Stimulated activated naive CD8-positive, alpha-beta T cell treated with anti-CD3 and anti-CD28 coated beads, Interleukin-15, Interleukin-2, amounts not matched to agents 100 U/mL and 50 U/mL, for 24 hours (primary cell): ENCODE results near the gene ACSS3.
"Not testable (repeated sequence)": the region's sequence is repeated elsewhere in the genome, so short reads cannot be mapped to it uniquely, and the experiment has no call there.

Experiments used
- ATAC-seq: fragments of 150-1000 bp; cut with Tn5 transposase; one replicate; pipeline ENCODE4 v1.10.0; 2021
- DNase-seq: peaks from one replicate; pipeline ENCODE4 v3.0.0; 2021

ACSS3 gene

DNA sequence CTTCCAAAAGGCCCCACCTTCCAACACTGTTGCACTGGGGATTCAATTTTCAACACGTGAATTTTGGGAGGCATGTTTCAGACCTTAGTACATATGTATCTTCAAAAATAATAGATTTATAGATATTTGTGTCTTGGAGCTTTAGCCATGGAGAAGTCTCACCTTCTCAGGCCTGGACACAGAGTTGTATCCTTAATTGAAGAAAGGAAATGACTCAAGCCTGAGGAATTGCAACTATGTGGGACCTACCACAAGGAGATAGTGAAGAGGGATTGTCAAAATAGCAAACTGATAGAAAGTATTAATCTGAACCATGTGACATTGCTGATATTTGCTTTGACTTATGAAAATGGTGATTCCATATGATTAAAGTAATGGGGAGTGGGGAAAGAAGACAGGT, 89.8 kb downstream of the ACSS3 start:
- DNase-seq, result no peak

DNA sequence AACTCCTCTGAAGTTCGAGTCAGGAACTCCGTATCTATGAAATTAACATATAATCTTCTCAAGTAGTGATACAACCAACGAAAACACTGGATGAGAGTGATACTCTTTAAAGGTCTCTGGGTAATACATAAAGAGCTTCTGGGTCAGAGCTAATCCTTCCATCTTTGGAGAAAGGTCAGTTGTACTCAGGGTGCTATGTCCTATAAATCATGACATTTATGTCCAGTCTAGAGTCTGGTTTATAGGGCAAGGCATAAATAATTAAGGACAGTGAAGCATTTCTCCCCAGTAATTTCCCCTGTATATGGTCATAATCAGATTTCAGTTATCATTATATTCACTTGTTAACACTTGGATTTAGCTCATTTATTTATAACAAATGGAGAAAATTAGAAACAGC, 90.6 kb downstream of the ACSS3 start:
- ATAC-seq, result no peak

More for the DNA sequence above, 89.8 kb downstream of the ACSS3 start:
- ATAC-seq, result no peak

DNA sequence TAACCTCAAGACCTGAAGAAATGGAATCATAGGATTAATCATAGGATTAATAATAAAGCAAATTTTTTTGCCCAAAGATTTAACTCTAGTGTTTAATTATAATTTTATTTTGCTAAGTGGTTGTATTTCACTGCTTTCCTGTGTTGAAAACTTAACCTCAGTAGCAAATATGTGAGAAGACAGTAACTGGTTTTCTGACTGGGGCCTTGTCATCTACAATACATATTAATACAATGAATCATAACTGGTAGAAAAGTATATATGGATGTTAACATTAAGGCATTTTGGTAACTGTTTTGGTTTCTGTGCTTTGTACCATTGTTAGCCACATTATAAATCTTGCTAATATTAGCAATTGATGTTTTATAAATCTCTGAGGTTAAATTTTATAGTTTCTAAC, 92.2 kb downstream of the ACSS3 start:
- ATAC-seq (no peak), DNase-seq (no peak)

More for the DNA sequence above, 90.6 kb downstream of the ACSS3 start:
- no peak for DNase-seq

DNA sequence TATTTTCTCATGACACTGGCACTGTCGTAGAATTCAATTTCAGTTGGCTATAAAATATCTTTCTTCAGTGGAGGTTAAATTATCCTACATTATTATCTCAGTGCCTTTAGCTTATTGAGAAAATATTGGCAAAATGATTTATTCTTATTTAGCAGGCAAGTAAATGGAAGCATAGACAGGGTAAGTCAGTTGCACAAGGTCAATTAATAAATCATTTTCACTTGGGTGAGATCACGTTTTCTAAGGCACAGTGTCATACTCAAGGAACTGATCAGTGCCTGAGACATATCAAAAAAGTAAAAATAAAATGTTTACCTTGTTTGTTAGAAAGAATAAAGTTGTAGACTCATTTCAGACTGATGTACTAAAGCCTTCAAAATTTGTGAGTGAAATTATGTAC, 95.0 kb downstream of the ACSS3 start:
- ATAC-seq (no peak), DNase-seq (no peak)

DNA sequence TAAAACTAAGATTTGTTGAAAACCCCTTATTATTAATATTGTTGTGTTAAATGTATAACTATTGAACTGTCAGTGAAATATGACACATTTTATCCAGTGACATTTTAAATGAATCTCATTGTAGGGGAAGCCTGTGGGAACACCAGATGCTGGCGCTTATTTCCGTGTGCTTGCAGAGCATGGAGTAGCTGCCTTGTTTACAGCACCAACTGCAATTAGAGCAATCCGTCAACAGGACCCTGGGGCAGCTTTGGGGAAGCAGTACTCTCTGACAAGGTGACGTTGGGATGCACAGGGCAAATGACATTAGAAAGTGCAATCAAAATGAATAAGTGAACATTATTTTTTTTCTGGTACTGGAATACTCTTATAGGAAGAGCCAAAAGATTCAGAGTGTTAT, 96.8 kb downstream of the ACSS3 start:
- DNase-seq (no peak), ATAC-seq (no peak)

DNA sequence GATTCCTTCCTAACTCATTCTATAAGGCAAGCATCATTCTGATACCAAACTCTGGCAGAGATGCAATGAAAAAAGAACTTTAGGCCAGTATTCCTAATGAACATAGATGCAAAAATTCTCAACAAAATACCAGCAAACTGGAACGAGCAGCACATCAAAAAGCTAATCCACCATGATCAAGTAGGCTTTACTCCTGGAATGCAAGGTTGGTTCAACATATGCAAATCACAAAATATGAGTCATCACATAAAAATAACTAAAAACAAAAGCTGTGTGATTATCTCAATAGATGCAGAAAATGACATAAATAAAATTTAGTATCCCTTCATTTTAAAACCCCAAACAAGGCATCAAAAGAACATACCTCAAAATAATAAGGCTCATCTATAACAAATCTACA, 98.9 kb downstream of the ACSS3 start:
- DNase-seq (no peak), ATAC-seq (no peak)

DNA sequence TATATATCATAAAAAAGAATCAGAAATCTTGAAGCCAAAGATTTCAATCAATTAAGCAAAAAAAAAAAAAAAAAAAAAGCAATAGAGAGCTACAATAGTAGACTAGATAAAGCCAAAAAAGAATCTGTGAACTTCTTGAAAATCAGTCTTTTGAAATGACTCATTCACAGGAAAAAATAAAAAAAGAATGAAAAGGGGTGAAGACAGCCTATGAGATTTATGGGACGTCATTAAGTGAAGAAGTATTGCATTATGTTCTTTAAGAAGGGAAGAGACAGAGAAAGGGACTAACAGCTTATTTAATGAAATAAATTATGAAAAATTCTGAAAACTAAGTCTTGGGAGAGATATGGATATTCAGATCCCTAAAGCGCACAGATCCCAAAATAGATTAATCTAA, 103.8 kb downstream of the ACSS3 start:
- no peak for ATAC-seq
- no peak for DNase-seq

DNA sequence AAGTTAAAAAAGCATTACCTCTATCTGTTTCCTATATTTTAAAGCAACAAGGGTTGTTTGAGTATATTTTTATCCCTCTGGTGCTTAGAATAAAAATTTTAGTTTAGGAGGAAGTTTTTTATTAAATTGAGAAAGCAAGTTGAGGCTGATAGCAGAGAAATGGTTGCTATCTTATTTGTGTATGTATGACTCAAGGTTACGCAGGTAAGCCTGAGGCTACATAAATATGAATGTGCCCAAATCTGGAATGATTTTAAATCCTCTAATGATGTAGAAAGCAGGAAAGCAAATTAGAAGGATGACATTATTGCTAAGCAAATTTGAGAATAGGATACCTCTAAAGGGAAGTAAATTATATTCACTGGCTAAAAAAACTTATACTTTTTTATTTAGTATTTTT, 109.8 kb downstream of the ACSS3 start:
- no peak for ATAC-seq
- no peak for DNase-seq

DNA sequence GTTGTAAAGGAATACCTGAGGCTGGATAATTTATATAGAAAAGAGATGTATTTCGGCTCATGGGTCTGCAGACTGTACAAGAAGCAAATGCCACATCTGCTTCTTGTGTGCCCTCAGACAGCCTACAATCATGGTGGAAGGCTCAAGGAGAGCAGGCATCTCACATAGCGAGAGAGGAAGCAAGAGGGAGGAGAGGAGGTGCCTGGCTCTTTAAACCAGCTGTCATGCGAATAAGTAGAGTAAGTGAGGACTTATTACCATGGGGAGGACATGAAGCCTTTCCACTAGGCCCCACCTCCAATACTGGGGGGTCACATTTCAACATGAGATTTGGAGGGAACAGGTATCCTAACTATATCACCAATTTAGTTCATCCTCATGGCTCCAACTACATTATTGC, 118.7 kb downstream of the ACSS3 start:
- DNase-seq (no peak), ATAC-seq (no peak)

DNA sequence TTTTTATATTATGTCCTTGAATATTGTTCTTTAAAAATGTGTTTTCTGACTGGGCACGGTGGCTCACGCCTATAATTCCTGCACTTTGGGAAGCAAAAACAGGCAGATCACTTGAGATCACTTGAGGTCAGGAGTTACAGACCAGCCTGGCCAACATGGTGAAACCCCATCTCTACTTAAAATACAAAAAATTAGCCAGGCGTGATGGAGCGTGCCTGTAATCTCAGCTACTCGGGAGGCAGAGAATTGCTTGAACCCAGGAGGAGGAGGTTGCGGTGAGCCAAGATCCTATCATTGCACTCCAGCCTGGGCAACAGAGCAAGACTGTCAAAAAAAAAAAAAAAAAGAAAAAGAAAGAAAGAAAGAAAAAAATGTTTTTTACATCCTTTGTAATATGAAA, 122.7 kb downstream of the ACSS3 start:
- not testable (repeated sequence) for ATAC-seq, DNase-seq

DNA sequence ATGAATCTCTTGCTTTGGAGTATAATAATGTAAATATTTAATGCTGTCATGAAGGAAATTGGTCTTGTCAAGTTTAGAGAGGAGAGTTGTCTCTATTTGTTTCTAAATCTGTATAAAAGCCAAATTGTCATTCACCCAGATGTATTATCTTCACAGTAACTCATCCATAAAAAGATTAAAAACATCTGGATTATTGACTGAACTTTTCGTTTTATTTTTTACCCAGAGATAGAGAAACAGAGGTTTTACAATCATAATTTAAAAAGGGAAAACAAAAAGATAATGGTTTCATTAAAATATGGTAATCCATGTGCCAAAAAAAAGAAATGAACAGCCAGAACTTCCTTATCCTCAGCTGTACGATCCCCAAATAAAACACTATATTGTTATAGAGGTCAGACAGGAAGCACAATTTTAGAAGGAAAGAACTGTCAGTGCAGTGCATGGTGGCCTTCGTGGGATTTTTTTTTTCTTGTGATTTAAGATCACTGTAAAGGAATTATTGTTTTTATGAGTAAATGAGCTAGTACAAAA, 125.9 kb downstream of the ACSS3 start:
- no peak for ATAC-seq

DNA sequence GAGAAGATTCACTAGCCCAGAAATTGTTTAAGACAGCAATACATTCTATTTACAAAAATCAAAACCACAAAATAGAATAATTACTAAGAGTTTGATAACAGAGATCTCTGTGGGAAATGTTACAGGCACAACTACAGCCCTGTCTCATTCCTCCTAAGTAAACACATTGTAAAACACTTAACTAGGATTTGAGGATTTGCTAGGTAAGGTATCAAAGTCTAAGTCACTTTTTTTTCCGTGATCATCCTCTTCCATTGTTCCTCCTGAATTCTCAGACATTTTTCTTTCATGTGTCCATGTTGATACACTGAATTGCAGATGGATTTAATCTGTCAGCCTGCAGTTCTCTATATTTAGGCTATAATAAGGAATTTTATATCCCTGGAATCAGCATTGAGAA, 127.5 kb downstream of the ACSS3 start:
- ATAC-seq (no peak), DNase-seq (no peak)

More for the DNA sequence above, 125.9 kb downstream of the ACSS3 start:
- DNase-seq, result no peak

DNA sequence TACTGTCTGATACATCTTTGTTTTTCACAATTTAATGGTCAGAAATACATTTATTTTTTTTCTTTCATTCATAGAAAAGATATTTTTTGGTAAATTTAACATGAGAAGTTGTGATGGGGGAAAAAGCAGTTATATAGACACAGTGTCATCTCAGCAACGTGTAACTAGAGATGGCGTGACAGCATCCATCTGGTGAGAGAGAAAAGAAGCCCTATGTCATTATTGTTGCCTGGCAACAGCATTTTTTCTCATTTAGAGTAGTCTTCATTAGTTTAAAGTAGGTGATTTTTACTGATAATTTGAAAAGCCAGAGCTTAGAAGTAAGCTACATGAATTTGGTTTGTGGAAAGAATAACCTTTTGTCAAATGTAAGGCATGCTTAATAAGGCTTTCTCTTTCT, 128.6 kb downstream of the ACSS3 start:
- DNase-seq (no peak), ATAC-seq (no peak)

DNA sequence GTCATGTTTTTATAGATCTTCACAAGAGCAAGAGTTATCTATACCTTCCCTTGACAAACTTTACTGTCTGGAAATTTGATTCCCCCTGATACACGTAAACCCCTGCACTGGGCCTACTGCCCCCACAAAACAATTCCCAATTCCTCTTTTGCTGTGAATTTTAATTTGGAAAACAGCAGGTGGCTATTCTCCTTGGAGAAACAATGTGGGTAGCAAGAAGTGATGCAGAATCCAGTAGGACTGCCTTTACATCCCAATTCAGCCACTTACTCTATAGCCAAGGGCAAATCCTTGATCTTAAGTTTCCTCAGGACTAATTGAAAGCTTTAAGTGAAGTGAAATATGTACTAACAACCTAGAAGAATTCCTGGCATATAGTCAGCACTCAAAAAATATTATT, 129.3 kb downstream of the ACSS3 start:
- ATAC-seq (no peak), DNase-seq (no peak)

DNA sequence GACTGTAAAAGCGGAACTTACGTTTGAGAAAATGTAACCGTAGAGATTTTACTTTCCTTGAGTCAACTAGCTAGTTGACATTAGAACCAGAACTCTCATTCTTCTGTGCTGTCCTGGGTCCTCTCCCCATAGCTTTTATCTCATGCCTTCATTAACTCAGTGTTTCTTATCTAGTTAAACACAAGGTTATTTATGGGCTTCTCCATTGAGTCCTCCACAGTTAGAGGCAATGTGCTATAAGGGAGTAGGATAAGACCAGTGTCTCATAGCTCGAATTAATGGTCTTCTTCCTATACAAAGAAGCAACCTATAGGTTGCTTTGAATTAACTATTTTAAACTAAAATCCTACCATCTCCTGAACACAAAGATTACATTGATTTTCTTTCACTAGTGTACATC, 129.8 kb downstream of the ACSS3 start:
- ATAC-seq (no peak), DNase-seq (no peak)

DNA sequence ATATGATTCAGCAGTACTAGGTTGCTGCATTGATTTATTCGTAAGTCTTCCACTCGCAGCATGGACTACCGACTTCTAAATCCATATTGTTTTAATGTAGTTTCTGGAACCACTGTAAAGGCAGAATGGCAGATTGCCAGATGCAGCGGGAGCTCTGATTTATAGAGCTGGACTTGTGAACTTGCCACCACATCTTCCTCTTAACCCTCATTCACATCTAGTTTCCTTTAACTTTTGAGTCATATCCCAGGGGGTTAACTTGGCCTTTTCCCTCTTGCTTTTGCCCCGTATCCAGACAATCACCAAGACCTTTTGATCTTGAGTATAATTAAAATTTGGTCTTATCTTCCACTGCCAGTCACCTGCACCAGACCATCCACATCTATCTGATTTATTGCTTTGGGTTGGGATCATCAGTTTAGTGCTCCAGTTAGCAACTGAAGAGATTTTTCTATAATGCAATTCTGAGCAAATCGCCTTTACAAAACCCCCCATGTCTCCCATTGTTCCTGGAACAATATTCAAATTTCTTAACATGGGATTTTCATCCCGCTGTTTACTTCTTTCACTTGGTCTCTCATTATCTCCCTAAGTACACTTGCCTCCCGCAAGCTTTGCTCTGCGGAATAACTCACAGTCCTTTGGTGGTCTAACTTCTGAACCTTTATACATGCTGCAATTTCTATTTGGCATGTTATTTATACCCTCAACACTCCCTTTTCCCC, 130.5 kb downstream of the ACSS3 start:
- DNase-seq (no peak), ATAC-seq (no peak)

DNA sequence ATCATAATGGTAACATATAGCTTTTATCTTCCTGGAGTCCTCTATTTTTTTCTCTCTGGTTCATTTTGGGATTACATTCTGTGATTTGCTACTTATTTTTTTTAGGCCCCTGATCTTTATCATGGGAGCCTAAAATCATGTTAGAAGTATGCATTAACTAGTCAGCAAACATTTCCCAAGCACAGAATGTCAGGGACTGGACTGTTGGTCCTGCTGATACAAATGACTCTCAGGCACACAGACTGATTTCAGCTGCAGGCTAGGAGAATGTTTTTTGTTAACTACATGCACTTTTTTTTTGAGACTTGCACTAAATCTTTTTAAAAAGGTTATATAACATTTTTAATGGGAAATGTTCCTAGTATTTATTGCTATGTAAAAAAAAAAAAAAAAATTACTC, 131.1 kb downstream of the ACSS3 start:
- no peak for DNase-seq

DNA sequence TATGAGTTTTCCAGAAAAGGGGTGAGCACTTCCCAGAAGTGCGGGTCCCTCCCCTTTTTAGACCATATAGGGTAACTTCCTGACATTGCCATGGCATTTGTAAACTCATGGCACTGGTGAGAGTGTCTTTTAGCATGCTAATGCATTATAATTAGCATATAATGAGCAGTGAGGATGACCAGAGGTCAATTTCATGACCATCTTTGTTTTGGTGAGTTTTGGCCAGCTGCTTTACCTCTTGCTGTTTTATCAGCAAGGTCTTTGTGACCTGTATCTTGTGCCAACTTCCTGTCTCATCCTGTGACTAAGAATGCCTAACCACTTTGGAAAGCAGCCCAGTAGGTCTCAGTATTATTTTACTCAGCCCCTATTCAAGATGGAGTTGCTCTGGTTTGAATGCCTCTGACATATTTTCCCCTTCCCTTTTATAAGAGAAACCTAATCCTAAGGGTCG, 131.9 kb downstream of the ACSS3 start:
- not testable (repeated sequence) for DNase-seq, ATAC-seq

More for the DNA sequence above, 131.1 kb downstream of the ACSS3 start:
- no peak for ATAC-seq

DNA sequence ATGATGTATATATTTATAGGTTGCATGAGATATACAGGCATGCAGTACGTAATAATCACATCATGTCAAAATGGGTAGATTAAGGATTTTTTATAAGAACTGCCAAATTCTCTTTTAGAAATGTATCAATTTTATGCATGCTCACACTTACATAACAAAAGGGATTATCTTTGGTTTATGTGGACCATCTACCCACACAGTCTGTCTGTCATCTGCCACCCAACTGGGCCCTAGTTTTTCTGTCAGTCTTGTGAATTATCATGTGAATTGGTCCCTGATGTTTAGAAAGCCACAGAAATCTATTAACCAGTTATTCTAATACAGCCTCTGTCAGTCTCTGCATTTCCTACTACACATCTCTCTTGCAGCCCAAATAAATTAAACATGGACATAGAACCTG, 133.4 kb downstream of the ACSS3 start:
- DNase-seq (no peak), ATAC-seq (no peak)

DNA sequence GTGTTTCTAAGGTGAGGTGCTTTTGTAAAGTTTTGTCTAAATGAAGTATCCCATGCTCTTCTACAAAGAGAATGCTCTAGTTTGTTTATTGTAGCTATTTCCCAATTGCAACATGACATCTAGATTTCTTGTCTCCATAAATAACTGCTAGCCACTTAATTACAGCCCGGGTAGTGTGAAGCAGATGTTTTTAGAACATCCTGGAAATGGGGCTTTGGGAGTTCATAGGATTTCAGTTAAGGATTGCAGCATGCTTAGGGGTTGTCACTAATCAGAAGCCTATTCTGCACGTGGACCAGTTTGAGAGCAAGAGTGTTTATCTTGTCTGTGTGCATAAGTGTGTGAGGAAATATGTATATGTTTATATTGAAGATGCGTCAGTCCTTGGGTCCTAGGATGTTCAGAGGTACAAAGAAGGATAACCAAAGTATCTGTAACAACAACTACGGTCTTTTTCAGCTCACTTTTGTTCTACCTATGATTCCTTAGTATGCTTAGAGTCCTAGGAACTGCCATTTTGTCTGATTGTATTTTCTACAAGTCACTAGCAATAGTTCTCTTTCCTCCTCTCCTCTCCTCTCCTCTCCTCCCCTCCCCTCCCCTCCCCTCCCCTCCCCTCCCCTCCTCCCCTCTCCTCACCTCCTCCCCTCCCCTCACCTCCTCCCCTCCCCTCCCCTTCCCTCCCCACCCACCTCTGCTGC, 135.3 kb downstream of the ACSS3 start:
- DNase-seq (no peak), ATAC-seq (no peak)

DNA sequence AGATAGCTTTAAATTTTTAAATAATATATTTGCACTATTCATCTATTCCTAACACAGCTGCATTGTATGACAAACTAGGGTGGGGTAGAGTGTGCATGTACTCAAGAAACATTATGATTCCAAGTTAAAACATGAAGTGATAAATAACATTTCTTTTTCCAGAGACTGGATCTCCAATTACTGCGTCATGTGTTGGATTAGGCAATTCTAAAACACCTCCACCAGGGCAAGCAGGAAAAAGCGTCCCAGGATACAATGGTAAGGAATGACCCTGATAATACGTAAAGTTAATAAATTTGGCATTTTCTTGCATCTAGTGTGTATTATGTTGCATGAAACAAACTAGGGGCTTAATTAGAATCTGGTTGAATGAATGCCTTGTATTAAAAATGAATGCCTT, 138.9 kb downstream of the ACSS3 start:
- DNase-seq (no peak), ATAC-seq (no peak)

DNA sequence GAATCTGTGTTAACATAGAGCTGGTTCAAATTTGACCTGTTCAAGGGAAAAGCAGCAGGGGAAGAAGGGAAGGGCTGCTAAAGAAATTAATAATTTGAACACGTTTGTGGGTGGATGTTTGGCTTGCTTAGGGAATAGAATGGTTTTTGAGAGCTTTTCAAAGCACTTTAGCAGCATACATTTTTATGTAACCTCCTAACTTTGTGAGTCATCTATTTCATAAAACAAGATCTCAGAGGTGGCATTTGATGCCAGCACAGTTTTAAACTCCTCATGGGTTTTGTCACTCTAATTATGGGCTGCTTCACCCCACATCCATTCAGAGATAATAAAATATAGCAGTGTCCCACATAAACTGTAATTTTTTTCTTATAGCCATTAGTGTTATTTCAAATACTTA, 143.8 kb downstream of the ACSS3 start:
- ATAC-seq (no peak), DNase-seq (no peak)

DNA sequence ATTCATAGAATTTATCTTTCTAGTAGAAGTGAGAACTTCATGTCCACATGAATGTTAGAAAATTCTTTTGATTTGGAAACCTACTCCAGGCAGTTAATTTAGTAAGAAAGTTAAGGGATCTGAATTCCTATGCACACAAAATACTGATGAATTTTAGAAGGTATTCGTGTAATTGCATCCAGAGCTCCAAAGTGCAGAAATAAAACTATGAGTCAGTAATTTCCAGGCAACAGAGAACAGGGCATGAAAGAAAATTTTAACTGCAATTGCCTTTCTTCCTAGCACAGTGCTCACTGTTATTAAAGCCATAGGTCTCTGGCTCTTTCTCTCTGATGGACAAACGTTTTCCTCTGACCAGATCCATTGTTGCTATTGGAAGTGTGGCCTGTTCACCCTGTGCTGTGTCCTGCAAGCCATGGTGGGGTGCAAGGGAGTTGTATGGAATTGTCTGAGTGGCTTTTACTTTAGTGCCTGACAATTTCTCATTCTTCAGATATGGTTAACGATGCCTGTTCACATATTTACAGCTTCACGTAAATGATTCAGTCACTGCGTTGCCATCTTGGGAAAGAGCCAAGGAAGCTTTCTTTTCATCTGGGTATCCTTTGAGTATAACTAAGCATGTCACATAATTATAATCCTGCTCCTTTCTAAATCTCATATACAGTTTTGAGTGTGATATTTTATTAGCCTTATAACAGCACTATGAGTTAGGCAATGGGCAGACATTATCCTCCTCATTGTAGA, 145.1 kb downstream of the ACSS3 start:
- DNase-seq (no peak), ATAC-seq (no peak)
